ENCODE results near the gene APOBR. TPM values are rescaled to one million over a fixed set of nuclear protein-coding genes. Genes with fewer than 3 reads are reported as not detected.

Gene APOBR
- total RNA-seq, 1 donor, result 2.7 TPM

DNA sequence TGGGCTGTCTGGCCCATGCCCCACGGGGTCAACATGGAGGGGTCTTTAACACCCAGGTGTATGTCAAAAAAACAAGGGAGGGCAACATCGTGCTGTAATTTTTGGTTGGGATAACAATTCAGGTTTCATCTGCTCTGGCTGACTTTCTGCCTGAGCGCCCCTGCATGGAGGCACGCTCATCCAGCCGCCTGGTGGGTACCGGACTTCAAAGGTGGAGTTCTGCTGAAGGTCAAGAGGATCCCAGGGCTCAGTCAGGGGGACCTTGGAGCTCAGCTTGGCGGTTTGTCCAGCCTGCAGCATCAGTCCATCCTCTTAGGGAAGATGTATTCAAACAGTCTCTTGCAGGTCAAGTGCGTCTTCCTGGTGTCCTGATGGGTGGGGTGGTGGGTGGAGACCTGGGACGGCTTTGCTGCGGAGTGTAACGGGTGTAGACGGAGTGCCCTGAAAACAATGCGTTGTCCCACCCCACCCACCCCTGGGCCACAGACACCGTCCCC, 53.9 kb downstream of the APOBR start:
- DNase-seq (ENCODE audit: low read depth in 2 of 3, low spot score in 2 of 3), result no peak

Other genes with a start within 250 kb of the APOBR start
- gene SBK1, start 202.1 kb upstream of the APOBR start, total RNA-seq, result 1.1 TPM
- 1.1 TPM for gene NPIPB6, start 131.1 kb upstream of the APOBR start, total RNA-seq
- gene EIF3CL, start 90.8 kb upstream of the APOBR start, total RNA-seq, result 249 TPM
- gene NPIPB7, start 22.3 kb upstream of the APOBR start, total RNA-seq, result not detected
- gene CLN3, start 2.6 kb upstream of the APOBR start, total RNA-seq, result 39.0 TPM
- gene IL27, start 12.2 kb downstream of the APOBR start, total RNA-seq, result not detected
- gene NUPR1, start 44.3 kb downstream of the APOBR start, total RNA-seq, result not detected
- gene SGF29, start 59.3 kb downstream of the APOBR start, total RNA-seq, result 36.1 TPM
- 0.27 TPM for gene SULT1A2, start 102.4 kb downstream of the APOBR start, total RNA-seq
- gene SULT1A1, start 115.4 kb downstream of the APOBR start, total RNA-seq, result 24.0 TPM
- gene NPIPB8, start 143.4 kb downstream of the APOBR start, total RNA-seq, result not detected
- 361 TPM for gene EIF3C, start 216.8 kb downstream of the APOBR start, total RNA-seq

Data from hematopoietic multipotent progenitor cell (in vitro differentiated cells).